Smooth muscle cell (in vitro differentiated cells): ENCODE data around the gene TSPAN1. TPM values are rescaled to one million over a fixed set of nuclear protein-coding genes. Genes with fewer than 3 reads are reported as not detected.
A peak's percentile ranks its signal among the peaks of the same experiment; 100 is the strongest.

Experiments
- DNase-seq: peaks from one replicate; lab custom pipeline; 2025; ENCODE audit not compliant: unreplicated experiment; lab: John Stamatoyannopoulos, UW
- H2AFZ ChIP-seq: fragments of 200-600 bp; sonication (generic); 2 replicates; pipeline ENCODE4 v1.6.0; 2016; ENCODE audit warnings: antibody characterized with exemption, low read depth, mild to moderate bottlenecking
- H3F3A ChIP-seq: fragments of 200-600 bp; sonication (generic); 2 replicates; pipeline ENCODE4 v1.6.0; 2017; ENCODE audit warnings: antibody characterized with exemption, low read depth
- H3K27ac ChIP-seq: fragments of 200-600 bp; sonication (generic); 2 replicates; pipeline ENCODE4 v1.5.1; 2016; ENCODE audit warnings: low read depth, mild to moderate bottlenecking
- H3K27me3 ChIP-seq: fragments of 200-600 bp; sonication (generic); 2 replicates; pipeline ENCODE4 v1.6.1; 2016; ENCODE audit warnings: low read depth, mild to moderate bottlenecking
- H3K36me3 ChIP-seq: fragments of 200-600 bp; sonication (generic); 2 replicates; pipeline ENCODE4 v1.5.1; 2016; ENCODE audit warnings: low read depth
- H3K4me1 ChIP-seq: fragments of 200-600 bp; sonication (generic); 2 replicates; pipeline ENCODE4 v1.5.1; 2016; ENCODE audit warnings: low read depth
- H3K4me2 ChIP-seq: fragments of 200-600 bp; sonication (generic); 2 replicates; pipeline ENCODE4 v1.6.0; 2016; ENCODE audit warnings: mild to moderate bottlenecking
- H3K4me3 ChIP-seq: fragments of 200-600 bp; sonication (generic); 2 replicates; pipeline ENCODE4 v1.5.1; 2016; ENCODE audit warnings: mild to moderate bottlenecking
- H3K79me2 ChIP-seq: fragments of 200-600 bp; sonication (generic); 2 replicates; pipeline ENCODE4 v1.6.0; 2016; ENCODE audit warnings: low read depth, mild to moderate bottlenecking
- H3K9ac ChIP-seq: fragments of 200-600 bp; sonication (generic); 2 replicates; pipeline ENCODE4 v1.6.0; 2016; ENCODE audit warnings: low read depth
- H3K9me3 ChIP-seq: fragments of 200-600 bp; sonication (generic); replicated peaks from 2 replicates; pipeline ENCODE4 v1.5.1; 2016; ENCODE audit warnings: low read depth
- H4K20me1 ChIP-seq: fragments of 200-600 bp; sonication (generic); 2 replicates; pipeline ENCODE4 v1.6.0; 2016; ENCODE audit warnings: low read depth
- CTCF ChIP-seq: fragments of 200-600 bp; sonication (generic); IDR thresholded peaks from 2 replicates; pipeline ENCODE4 v1.5.1; 2017; ENCODE audit warnings: borderline replicate concordance, mild to moderate bottlenecking, antibody characterized with exemption; ENCODE audit not compliant: insufficient read depth, poor library complexity, severe bottlenecking
- WGBS: methylation state at CpG from one replicate; pipeline ENCODE4 v1.1.7; 2016; ENCODE audit warnings: low lambda C conversion rate; 5-methylcytosine and 5-hydroxymethylcytosine counted together
- polyA plus RNA-seq: library from polyadenylated mRNA; unstranded; fragments of >200 nt; fragmentation: Nextera tagmentation; extraction: Ambion mirVana; gene quantifications from 2 replicates; pipeline ENCODE4 v1.2.1, GENCODE V29; 2016
- total RNA-seq: library from RNA; depleted of rRNA; stranded (reverse); fragments of >200 nt; gene quantifications from 2 replicates; pipeline ENCODE4 v1.2.3, GENCODE V29; 2014

TSPAN1 gene
- total and polyA plus RNA-seq, 2 experiments from 2014 or later = 1.7 to 2.4 TPM

DNA sequence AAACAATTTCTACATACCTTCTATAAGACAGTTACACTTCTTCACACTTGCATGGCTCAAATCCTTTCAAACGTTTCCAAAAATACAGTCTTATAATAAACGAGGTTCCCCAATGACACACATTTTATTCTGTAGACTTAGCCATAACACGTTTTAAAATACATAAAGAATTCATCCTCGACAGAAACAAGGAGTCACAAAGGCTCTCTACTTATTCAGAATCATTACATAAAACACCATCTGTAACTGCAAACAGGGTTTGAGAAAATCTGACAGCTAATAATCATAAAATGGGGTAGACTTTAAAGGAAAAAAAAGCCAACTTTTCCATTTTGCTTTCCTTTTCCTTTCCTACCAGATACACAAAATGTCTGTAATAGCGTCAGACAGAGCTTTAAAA lies 44.3 kb upstream of the TSPAN1 start:
- Histone ChIP-seq H3K4me1 (peaks cover 24% of the 10 kb centered on the region), H2AFZ (peak overlapping the region; percentile 93), H3K4me3 (peak overlapping the region; percentile 86), H3F3A (peaks cover 5% of the 10 kb centered on the region), H3K27me3 (no peaks in the 10 kb centered on the region), H3K9ac (peak overlapping the region; percentile 98), H3K4me2 (peak overlapping the region; percentile 93), H3K27ac (no peak overlapping the region), H3K79me2 (peaks cover 51% of the 10 kb centered on the region), H3K9me3 (no peaks in the 10 kb centered on the region), H3K36me3 (no peaks in the 10 kb centered on the region), H4K20me1 (no peaks in the 10 kb centered on the region)
- no peak for TF ChIP-seq CTCF
- 13% methylated on average over 5 of the region's 5 CpGs for WGBS
- no peak for DNase-seq

DNA sequence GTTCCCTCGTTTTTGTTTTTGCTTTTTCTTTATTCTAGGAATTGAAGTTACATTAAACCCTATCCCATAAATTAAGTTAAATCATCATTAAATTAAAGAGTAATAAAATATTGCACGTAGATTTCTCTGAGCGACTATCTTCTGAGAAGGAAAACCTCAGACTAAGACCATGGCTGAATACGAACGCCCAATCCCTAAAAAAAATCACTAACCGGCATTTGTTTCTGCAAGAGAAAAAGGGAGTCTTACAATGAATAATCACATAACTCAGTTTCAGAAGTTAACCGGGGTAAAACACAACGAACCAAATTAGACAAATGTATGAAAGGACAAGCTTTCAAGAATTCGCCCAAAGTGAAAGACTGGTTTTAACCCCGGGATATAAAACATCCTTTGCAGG lies 43.8 kb upstream of the TSPAN1 start:
- Histone ChIP-seq H3K9ac (peak overlapping the region; percentile 98), H3K36me3 (no peaks in the 10 kb centered on the region), H3K27me3 (no peaks in the 10 kb centered on the region), H2AFZ (peak overlapping the region; percentile 93), H3K9me3 (no peaks in the 10 kb centered on the region), H4K20me1 (no peaks in the 10 kb centered on the region), H3F3A (peaks cover 5% of the 10 kb centered on the region), H3K79me2 (peaks cover 48% of the 10 kb centered on the region), H3K4me2 (peak overlapping the region; percentile 93), H3K4me3 (peak overlapping the region; percentile 86), H3K27ac (peak overlapping the region; percentile 5), H3K4me1 (peaks cover 24% of the 10 kb centered on the region)
- no peak for DNase-seq
- WGBS = 1% methylated on average over 10 of the region's 10 CpGs
- TF ChIP-seq CTCF = no peak

DNA sequence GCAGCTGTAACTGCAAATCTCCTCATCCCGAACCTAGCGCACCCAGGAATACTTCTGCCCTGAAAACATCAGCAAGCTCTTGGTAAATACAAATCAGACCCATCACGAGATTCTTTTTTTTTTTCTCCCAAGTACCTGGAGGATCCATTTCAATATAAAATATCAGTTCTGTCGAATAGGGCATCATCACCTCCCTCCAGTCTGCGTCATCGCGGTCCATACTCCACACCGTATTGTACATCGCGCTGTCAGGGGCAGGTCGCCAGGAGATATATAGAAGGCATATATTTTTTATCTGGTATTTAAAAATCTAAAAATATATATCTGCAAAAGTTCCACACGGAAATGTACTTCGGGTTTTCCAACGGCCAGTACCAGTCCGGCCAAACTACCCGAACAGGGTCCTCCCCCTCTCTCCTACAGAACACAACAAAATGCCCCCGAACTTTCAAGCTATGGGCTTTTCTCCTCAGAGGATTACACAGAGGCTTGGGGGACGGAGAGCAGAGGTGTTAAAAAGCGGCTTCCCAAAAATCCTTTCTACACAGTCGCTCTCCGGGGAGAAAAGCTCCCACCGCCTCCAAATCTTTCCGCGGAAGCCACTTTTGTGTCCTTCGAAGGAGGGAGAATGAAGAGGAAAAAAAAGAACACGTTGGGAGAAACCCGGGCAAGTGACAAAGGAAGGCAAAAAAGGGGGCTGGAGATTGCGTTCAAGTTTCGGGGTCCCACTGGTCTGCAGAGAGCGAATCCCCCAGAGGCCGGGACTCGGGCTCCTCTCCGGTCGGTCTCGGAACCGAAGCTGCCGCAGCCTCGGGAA lies 43.0 kb upstream of the TSPAN1 start:
- Histone ChIP-seq H3K79me2 (peaks cover 42% of the 10 kb centered on the region), H3K36me3 (no peaks in the 10 kb centered on the region), H3K4me1 (peaks cover 32% of the 10 kb centered on the region), H3K27me3 (no peaks in the 10 kb centered on the region), H3K9me3 (no peaks in the 10 kb centered on the region), H3K9ac (peak overlapping the region; percentile 98), H3K27ac (peak overlapping the region; percentile 99), H4K20me1 (no peaks in the 10 kb centered on the region), H3K4me2 (peak overlapping the region; percentile 93), H3K4me3 (peak overlapping the region; percentile 86), H3F3A (peaks cover 5% of the 10 kb centered on the region), H2AFZ (peak overlapping the region; percentile 92)
- no peak for TF ChIP-seq CTCF
- DNase-seq = no peak
- under 1% methylated on average over 38 of the region's 38 CpGs for WGBS
